ENCODE results near the gene SMC5.

SMC5 gene

GRCh38 chr9:70261131-70261870 is 2.5 kb downstream of the SMC5 start:
- no peak for DNase-seq (ENCODE audit: low read depth in 1 of 2, low spot score in 1 of 2)
- Histone ChIP-seq H3K4me3 (replicated peaks; ENCODE audit: insufficient read depth, low read length) (no peak overlapping the region), H3K27ac (replicated peaks) (no peak overlapping the region), H3K27me3 (ENCODE audit: insufficient read depth, poor library complexity, severe bottlenecking) (no peaks in the 10 kb centered on the region)
- TF ChIP-seq REST (IDR thresholded peaks at IDR 0.05; ENCODE audit: insufficient replicate concordance, low read depth) = no peak
- no peak for TF ChIP-seq GABPA (IDR thresholded peaks at IDR 0.05; ENCODE audit: low read depth)
- no peak for TF ChIP-seq CTCF (IDR thresholded peaks at IDR 0.05; ENCODE audit: insufficient read depth, low read length)
- no peak for TF ChIP-seq SPI1 (IDR thresholded peaks at IDR 0.05; ENCODE audit: borderline replicate concordance, low read depth)
- no peak for TF ChIP-seq POLR2AphosphoS5 (IDR thresholded peaks at IDR 0.05; ENCODE audit: low read depth)

GRCh38 chr9:70262366-70262765 is 3.6 kb downstream of the SMC5 start:
- Histone ChIP-seq H3K27ac (replicated peaks) (no peak overlapping the region), H3K27me3 (ENCODE audit: insufficient read depth, poor library complexity, severe bottlenecking) (no peaks in the 10 kb centered on the region), H3K4me3 (replicated peaks; ENCODE audit: insufficient read depth, low read length) (no peak overlapping the region)
- TF ChIP-seq CTCF (IDR thresholded peaks at IDR 0.05; ENCODE audit: insufficient read depth, low read length) = no peak
- no peak for TF ChIP-seq GABPA (IDR thresholded peaks at IDR 0.05; ENCODE audit: low read depth)
- TF ChIP-seq REST (IDR thresholded peaks at IDR 0.05; ENCODE audit: insufficient replicate concordance, low read depth) = no peak
- TF ChIP-seq POLR2AphosphoS5 (IDR thresholded peaks at IDR 0.05; ENCODE audit: low read depth) = no peak
- no peak for TF ChIP-seq SPI1 (IDR thresholded peaks at IDR 0.05; ENCODE audit: borderline replicate concordance, low read depth)
- DNase-seq (ENCODE audit: low read depth in 1 of 2, low spot score in 1 of 2) = no peak

- TF ChIP-seq CTCF (IDR thresholded peaks at IDR 0.05; ENCODE audit: insufficient read depth, low read length) (no peak), REST (IDR thresholded peaks at IDR 0.05; ENCODE audit: insufficient replicate concordance, low read depth) (no peak), SPI1 (IDR thresholded peaks at IDR 0.05; ENCODE audit: borderline replicate concordance, low read depth) (no peak), POLR2AphosphoS5 (IDR thresholded peaks at IDR 0.05; ENCODE audit: low read depth) (no peak), GABPA (IDR thresholded peaks at IDR 0.05; ENCODE audit: low read depth) (no peak)
- no peak overlapping the region for H3K4me3 ChIP-seq (replicated peaks; ENCODE audit: insufficient read depth, low read length)
- no peaks in the 10 kb centered on the region for H3K27me3 ChIP-seq (ENCODE audit: insufficient read depth, poor library complexity, severe bottlenecking)
- DNase-seq (ENCODE audit: low read depth in 1 of 2, low spot score in 1 of 2) = no peak
- H3K27ac ChIP-seq (replicated peaks) = no peak overlapping the region
Measured at GRCh38 chr9:70262948-70263347, 4.2 kb downstream of the SMC5 start.
